ENCODE results near the gene EEF1G.
"Not testable (repeated sequence)": the region's sequence is repeated elsewhere in the genome, so short reads cannot be mapped to it uniquely, and the experiment has no call there.

Gene EEF1G

DNA sequence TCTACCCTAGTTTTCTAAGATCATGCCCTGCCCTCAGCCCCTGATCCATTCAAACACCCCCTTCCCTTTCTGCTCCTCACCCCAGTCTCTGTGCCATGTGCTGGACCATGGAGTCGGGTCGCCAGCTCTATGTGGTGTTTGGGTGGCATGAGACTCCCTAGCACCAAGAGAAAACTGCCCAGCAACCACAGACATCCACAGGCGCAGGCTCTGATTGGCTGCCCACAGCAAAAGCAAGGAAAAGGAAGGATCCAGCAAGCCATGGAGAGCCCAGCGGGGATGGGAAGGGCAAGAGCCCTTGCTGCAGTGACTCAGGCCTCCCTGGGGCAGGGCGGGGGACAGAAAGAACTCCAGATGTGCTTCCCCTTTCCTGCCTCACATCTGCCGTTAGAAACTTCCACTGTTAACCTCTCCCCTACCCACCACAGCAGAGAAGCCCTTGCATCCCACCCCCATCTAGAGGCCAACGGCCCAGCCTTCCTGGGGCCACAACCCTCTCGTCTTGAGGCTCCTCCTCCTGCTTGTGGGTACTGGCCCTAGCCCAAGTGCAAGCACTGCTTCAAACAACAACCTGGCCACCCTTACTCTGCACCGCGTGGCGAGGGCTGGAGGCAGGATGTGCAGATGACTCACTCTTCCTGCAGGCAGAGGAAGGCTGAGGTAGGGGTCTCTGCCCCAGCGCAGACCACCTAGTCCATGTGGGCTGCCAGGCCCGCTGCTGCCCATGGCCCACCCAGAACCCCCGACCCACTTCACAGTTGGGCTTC, 17.4 kb downstream of the EEF1G start:
- H3K36me3 ChIP-seq (ENCODE audit: control insufficient read depth, insufficient read depth, low read length) = peaks cover 6% of the 10 kb centered on the region
- H3K4me1 ChIP-seq (ENCODE audit: control insufficient read depth, insufficient read depth, low read length, poor library complexity, severe bottlenecking) = peaks cover 91% of the 10 kb centered on the region
- peak; percentile 76 to 83 (median 78) for DNase-seq
- peak overlapping the region; percentile 99 for H3K27ac ChIP-seq (ENCODE audit: insufficient read depth, low read length, poor library complexity, severe bottlenecking)
- no peaks in the 10 kb centered on the region for H3K27me3 ChIP-seq (replicated peaks; ENCODE audit: control insufficient read depth, insufficient read depth, low read length, poor library complexity, severe bottlenecking)
- no peaks in the 10 kb centered on the region for H3K9me3 ChIP-seq (ENCODE audit: control insufficient read depth, low read length)
- H3K4me3 ChIP-seq (ENCODE audit: insufficient read depth, low read depth, low read length, poor library complexity, severe bottlenecking) = peak overlapping the region; percentile 44

DNA sequence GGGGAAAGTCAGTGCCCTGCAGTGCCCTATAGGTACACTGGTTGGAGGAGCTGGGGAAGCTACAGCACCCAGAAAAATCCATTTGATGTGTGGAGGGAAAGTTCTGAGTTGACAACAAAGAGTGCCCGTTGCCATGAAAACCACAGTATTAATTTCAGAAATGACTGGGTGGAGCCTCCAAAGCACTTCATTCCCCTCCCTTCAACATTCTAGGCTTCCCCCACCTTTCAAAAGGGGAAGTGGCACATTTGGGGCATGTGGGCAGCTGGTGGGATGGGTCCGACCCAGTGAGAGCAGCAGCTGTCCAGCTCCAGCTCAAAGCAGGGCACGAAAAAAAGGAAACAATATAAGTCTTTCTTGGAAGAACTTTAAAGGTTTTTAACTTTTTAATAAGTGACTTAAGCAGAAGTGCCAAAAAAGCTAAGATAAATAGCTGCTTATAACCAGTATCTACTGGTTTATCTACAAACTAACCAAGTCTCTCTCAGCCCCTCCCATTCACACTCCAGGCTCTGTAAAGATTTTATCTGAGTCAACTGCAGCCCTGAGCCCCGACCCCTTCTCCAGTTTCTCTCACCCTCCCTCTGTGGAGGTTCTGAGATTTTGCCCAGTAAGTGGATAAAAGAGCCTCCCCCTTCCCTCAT, 18.1 kb downstream of the EEF1G start:
- Histone ChIP-seq H3K4me1 (ENCODE audit: control insufficient read depth, insufficient read depth, low read length, poor library complexity, severe bottlenecking) (peaks cover 93% of the 10 kb centered on the region), H3K27ac (ENCODE audit: insufficient read depth, low read length, poor library complexity, severe bottlenecking) (peak overlapping the region; percentile 99), H3K36me3 (ENCODE audit: control insufficient read depth, insufficient read depth, low read length) (peaks cover 6% of the 10 kb centered on the region), H3K9me3 (ENCODE audit: control insufficient read depth, low read length) (no peaks in the 10 kb centered on the region), H3K4me3 (ENCODE audit: insufficient read depth, low read depth, low read length, poor library complexity, severe bottlenecking) (peak overlapping the region; percentile 44), H3K27me3 (replicated peaks; ENCODE audit: control insufficient read depth, insufficient read depth, low read length, poor library complexity, severe bottlenecking) (no peaks in the 10 kb centered on the region)
- peak; percentile 67 to 73 (median 69) for DNase-seq

DNA sequence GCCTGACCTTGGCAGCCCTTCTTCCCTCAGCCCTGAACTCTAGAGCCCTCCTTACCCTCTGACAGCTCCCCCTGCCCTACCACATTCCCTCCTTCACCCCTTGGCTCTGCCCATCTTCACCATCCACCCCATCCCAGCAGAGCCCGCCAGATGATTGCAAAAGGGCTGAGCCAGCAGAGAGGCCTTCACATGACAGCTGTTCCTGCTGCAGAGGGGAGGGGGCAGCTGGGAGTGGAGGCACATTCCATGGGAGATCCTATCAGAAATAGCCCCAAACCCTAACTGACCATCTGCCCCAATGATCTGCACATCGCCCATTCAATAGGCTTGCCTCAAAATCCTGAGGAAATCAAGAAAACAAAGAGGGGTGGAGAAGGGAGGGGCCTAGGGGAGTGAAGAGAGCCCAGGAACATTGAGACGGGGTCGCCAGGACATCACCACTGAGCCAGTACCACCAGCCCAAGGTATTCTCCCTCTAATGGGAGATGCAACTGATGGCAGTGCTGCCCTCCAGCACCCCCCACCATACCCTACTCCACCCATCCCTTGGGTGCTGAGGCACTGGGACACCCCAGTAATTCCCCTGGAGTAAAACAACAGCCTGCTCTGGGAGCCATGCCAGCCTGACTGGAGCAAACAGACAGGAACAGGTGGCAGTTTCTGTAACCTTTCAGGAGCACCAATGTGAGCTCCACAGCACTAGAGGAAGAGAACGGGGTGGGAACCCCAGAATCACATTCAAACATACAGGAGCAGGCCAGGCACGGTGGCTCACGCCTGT, 19.1 kb downstream of the EEF1G start:
- H3K27me3 ChIP-seq (replicated peaks; ENCODE audit: control insufficient read depth, insufficient read depth, low read length, poor library complexity, severe bottlenecking) = no peaks in the 10 kb centered on the region
- H3K27ac ChIP-seq (ENCODE audit: insufficient read depth, low read length, poor library complexity, severe bottlenecking) = peak overlapping the region; percentile 99
- peak overlapping the region; percentile 21 for H3K4me3 ChIP-seq (ENCODE audit: insufficient read depth, low read depth, low read length, poor library complexity, severe bottlenecking)
- no peak for DNase-seq
- peaks cover 90% of the 10 kb centered on the region for H3K4me1 ChIP-seq (ENCODE audit: control insufficient read depth, insufficient read depth, low read length, poor library complexity, severe bottlenecking)
- H3K9me3 ChIP-seq (ENCODE audit: control insufficient read depth, low read length) = no peaks in the 10 kb centered on the region
- peaks cover 1% of the 10 kb centered on the region for H3K36me3 ChIP-seq (ENCODE audit: control insufficient read depth, insufficient read depth, low read length)

DNA sequence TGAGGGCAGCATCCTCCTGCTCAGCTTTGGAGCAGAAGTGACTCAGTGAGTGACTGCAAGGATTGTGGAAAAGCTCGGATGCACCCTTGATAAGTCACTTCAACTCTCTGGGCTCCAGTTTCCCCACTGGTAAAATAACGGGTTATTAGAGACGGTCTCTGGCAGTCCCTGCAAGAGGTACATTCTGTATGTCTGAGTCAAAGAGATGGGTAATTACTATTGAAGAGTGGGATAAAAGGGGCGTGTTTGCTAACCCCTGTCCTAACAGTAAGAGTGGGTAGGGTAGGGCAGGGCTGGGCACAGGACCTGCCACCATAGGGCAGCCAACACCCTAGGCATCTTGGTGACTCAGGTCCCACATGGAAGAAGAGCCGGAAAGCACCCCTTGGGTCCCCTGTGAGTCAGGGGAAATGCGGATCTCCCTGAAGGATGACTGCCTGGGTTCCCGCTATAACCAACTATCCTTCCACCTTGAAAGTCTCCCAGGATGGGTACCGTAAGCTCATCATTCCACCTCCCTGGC, 19.8 kb downstream of the EEF1G start:
- Histone ChIP-seq H3K9me3 (ENCODE audit: control insufficient read depth, low read length) (no peaks in the 10 kb centered on the region), H3K27ac (ENCODE audit: insufficient read depth, low read length, poor library complexity, severe bottlenecking) (peak overlapping the region; percentile 99), H3K36me3 (ENCODE audit: control insufficient read depth, insufficient read depth, low read length) (no peaks in the 10 kb centered on the region), H3K27me3 (replicated peaks; ENCODE audit: control insufficient read depth, insufficient read depth, low read length, poor library complexity, severe bottlenecking) (no peaks in the 10 kb centered on the region), H3K4me3 (ENCODE audit: insufficient read depth, low read depth, low read length, poor library complexity, severe bottlenecking) (no peak overlapping the region), H3K4me1 (ENCODE audit: control insufficient read depth, insufficient read depth, low read length, poor library complexity, severe bottlenecking) (peaks cover 83% of the 10 kb centered on the region)
- no peak for DNase-seq

DNA sequence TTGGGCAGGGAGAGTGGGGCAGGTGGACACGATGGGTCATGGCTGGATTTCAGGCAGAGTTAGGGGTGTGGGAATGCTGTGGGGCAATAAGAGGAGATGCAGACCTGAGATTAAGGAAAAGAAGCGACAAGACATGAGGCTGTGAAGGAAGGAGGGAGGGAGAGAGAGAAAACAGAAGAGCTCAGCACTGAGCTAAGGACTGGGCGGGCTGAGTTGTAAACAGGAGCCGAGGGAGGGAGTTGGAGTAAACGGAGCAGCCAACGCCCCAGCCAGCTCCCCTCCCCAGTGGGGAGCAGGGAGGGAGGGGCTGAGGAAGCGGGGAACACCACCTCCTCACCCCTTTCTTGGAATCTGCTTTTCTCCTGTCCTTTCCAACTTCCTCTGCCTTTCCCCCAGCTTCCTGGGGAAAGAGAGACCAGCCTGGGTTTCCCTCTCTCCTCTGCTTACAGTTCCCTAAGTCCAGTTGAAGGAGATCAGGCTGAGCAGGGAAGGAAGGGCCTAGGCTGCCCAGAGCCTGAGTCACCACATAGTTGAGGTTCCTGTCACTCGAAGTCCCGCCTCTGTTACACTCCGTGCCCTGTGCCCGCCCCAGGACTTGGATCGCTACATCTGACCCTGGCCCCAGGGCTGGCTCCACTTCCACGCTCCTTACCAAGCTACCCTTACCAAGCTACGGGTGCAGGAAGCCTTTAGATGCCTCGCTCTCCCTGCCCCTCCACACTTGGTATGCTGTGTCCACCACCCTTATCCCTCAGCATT, 20.4 kb downstream of the EEF1G start:
- DNase-seq = peak; percentile 41 to 65 (median 59)
- Histone ChIP-seq H3K4me3 (ENCODE audit: insufficient read depth, low read depth, low read length, poor library complexity, severe bottlenecking) (peak overlapping the region; percentile 30), H3K9me3 (ENCODE audit: control insufficient read depth, low read length) (no peaks in the 10 kb centered on the region), H3K36me3 (ENCODE audit: control insufficient read depth, insufficient read depth, low read length) (no peaks in the 10 kb centered on the region), H3K27me3 (replicated peaks; ENCODE audit: control insufficient read depth, insufficient read depth, low read length, poor library complexity, severe bottlenecking) (no peaks in the 10 kb centered on the region), H3K27ac (ENCODE audit: insufficient read depth, low read length, poor library complexity, severe bottlenecking) (peak overlapping the region; percentile 99), H3K4me1 (ENCODE audit: control insufficient read depth, insufficient read depth, low read length, poor library complexity, severe bottlenecking) (peaks cover 77% of the 10 kb centered on the region)

DNA sequence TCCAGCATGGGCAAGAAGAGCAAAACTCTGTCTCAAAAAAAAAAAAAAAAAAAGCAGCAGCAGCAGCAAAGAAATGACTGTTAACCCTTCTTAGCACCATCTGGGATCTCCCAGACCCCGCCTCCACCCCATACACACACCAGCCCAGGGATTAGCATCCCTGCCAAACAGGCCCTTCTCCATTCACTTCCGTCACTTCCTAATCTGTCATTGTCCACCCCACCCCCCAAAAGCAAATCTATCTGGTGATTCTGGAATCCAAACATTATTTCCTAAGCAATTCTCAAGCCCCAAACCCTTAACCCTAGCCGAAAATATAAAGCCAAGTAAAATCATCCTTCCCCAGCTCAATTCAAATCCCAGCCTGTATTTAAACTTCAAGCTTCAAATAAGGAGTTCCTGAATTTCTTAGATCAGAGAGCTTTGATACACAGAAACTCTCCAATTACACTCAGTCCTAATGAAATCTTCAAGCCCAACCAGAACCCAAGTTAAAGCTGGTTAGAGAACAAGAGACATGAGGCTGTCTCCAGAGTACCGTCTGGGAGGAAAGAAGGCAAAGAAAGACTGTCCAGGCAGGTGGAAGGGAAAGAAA, 21.1 kb downstream of the EEF1G start:
- Histone ChIP-seq H3K27ac (ENCODE audit: insufficient read depth, low read length, poor library complexity, severe bottlenecking) (peak overlapping the region; percentile 99), H3K4me3 (ENCODE audit: insufficient read depth, low read depth, low read length, poor library complexity, severe bottlenecking) (peak overlapping the region; percentile 30), H3K4me1 (ENCODE audit: control insufficient read depth, insufficient read depth, low read length, poor library complexity, severe bottlenecking) (peaks cover 75% of the 10 kb centered on the region), H3K27me3 (replicated peaks; ENCODE audit: control insufficient read depth, insufficient read depth, low read length, poor library complexity, severe bottlenecking) (no peaks in the 10 kb centered on the region), H3K36me3 (ENCODE audit: control insufficient read depth, insufficient read depth, low read length) (no peaks in the 10 kb centered on the region), H3K9me3 (ENCODE audit: control insufficient read depth, low read length) (no peaks in the 10 kb centered on the region)
- no peak for DNase-seq

DNA sequence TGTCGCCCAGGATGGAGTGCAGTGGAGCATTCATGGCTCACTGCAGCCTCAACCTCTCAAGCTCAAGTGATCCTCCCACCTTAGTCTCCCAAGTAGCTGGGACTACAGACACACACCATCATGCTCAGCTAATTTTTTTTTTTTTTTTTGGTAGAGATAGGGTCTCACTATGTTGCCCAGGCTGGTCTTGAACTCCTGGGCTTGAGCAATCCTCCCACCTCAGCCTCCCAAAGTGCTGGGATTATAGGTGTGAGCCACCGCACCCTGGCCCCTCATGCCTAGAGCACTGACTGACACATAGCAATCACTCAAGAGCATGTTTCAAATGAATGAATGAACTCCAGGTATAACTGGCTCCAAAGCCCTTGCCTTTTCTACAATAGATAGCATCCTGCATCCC, 23.2 kb downstream of the EEF1G start:
- H3K27me3 ChIP-seq (replicated peaks; ENCODE audit: control insufficient read depth, insufficient read depth, low read length, poor library complexity, severe bottlenecking); DNase-seq; H3K4me3 ChIP-seq (ENCODE audit: insufficient read depth, low read depth, low read length, poor library complexity, severe bottlenecking): not testable (repeated sequence)

DNA sequence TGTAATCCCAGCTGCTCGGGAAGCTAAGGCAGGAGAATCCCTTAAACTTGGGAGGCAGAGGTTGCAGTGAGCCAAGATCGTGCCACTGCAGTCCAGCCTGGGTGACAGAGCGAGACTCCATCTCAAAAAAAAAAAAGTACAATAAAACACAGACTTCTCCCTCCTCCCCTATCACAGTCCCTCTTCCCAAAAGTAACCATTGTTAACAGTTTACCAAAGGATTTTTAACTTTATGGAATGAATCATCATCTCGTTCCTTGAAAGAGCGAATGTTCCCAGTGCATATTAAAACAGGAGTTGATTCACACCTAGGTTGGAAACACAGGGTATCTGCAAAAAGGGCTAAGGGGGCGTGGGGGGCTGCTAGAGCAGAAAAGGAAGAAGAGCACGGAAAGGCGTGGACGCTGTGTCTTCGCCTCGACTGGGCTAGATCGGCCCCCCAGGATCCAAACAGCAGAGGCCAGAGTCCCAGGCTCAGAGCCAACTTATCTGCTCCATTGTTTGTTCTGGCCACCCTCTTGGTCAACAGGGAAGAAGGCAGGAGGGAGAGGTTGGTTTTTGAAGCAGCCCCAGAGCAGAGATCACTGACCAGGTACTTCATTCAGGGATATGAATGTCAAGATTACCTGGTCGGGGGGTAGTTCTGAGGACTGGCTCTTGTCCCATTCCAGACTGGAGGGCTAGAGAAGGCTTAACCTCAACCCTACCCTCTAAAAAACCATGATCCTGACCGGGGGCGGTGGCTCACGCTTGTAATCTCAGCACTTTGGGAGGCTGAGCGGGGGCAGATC, 25.0 kb downstream of the EEF1G start:
- DNase-seq = no peak
- Histone ChIP-seq H3K27me3 (replicated peaks; ENCODE audit: control insufficient read depth, insufficient read depth, low read length, poor library complexity, severe bottlenecking) (no peaks in the 10 kb centered on the region), H3K4me3 (ENCODE audit: insufficient read depth, low read depth, low read length, poor library complexity, severe bottlenecking) (no peak overlapping the region), H3K27ac (ENCODE audit: insufficient read depth, low read length, poor library complexity, severe bottlenecking) (no peak overlapping the region), H3K36me3 (ENCODE audit: control insufficient read depth, insufficient read depth, low read length) (no peaks in the 10 kb centered on the region), H3K4me1 (ENCODE audit: control insufficient read depth, insufficient read depth, low read length, poor library complexity, severe bottlenecking) (peaks cover 55% of the 10 kb centered on the region), H3K9me3 (ENCODE audit: control insufficient read depth, low read length) (no peaks in the 10 kb centered on the region)

More for the DNA sequence above, 23.2 kb downstream of the EEF1G start:
- peaks cover 62% of the 10 kb centered on the region for H3K4me1 ChIP-seq (ENCODE audit: control insufficient read depth, insufficient read depth, low read length, poor library complexity, severe bottlenecking)
- peak overlapping the region; percentile 99 for H3K27ac ChIP-seq (ENCODE audit: insufficient read depth, low read length, poor library complexity, severe bottlenecking)
- H3K36me3 ChIP-seq (ENCODE audit: control insufficient read depth, insufficient read depth, low read length); H3K9me3 ChIP-seq (ENCODE audit: control insufficient read depth, low read length): not testable (repeated sequence)

Data from effector memory CD4-positive, alpha-beta T cell (primary cell).